Stimulated activated CD8-positive, alpha-beta memory T cell treated with anti-CD3 and anti-CD28 coated beads, Interleukin-4, amount 100 ng/mL, for 24 hours (primary cell): ENCODE measurements around the gene GRM1.

Experiments
- DNase-seq: peaks from one replicate; pipeline ENCODE4 v3.0.0-alpha.2; 2020; ENCODE audit warnings: low read depth

The GRM1 gene

DNA sequence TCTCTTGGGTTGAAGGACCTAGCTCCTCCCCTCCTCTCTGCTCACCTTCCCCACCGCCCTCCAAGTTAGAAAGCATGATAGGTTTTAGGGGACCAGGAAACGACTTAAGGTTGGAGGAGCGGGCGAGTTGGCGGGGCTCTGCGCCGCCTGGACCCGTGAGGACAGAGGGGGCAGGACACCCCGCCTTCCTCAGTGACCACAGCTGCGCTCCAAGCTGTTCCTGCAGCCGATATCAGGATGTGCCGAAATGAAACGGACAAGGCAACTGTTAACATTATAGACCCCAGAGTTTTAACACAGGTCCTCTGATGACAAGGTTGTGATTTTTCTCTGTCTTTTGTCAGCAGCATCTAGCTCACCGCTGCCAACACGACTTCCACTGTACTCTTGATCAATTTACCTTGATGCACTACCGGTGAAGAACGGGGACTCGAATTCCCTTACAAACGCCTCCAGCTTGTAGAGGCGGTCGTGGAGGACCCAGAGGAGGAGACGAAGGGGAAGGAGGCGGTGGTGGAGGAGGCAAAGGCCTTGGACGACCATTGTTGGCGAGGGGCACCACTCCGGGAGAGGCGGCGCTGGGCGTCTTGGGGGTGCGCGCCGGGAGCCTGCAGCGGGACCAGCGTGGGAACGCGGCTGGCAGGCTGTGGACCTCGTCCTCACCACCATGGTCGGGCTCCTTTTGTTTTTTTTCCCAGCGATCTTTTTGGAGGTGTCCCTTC is at the start of gene GRM1:
GRM1 (plus strand) TSS at position 212 of the 722 bp plus-strand sequence; CDS start at position 668, 456 bp downstream.
- DNase-seq, result no peak

GRCh38 chr6:146009338-146009737 is 19.5 kb upstream of the GRM1 start:
- no peak for DNase-seq

DNA sequence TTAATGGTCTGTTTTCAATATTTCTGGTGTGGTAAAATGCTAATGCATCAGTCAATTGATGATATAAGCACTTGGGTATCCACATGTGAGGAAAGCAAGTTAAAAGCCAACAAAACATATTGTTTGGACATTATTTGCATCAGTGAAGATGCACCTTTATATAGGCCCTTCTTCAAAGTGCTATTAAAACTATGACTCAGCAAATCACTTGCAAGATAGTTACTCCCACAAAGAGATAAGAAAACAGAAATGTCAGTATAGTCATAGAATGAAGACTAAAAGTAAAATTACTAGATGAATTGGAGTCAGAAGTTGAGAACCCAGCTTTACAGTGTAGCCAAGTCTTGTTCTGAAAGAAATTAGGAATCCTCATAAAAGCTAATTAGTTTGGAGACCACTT is 14.6 kb upstream of the GRM1 start:
- no peak for DNase-seq

GRCh38 chr6:146017672-146018071 is 11.2 kb upstream of the GRM1 start:
- no peak for DNase-seq

DNA sequence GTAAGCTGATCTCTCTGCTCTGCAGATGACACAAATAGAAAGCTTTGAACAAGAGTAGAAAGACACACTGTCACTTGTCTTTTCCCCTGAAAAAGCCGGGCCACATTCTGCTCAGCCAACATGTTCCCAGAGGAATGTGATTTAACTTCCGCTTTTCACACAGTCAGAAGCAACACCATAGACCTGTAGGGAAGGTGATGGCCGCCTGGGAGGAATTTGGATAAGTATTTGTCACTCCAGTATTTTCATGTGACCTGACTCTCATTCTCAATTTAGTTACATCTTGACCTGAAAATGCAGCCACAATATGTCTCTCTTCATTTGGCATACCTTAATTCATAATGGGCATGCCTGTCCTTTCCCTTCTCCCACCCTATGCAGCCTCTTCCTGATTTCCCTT is 2.0 kb upstream of the GRM1 start:
- DNase-seq, result no peak

DNA sequence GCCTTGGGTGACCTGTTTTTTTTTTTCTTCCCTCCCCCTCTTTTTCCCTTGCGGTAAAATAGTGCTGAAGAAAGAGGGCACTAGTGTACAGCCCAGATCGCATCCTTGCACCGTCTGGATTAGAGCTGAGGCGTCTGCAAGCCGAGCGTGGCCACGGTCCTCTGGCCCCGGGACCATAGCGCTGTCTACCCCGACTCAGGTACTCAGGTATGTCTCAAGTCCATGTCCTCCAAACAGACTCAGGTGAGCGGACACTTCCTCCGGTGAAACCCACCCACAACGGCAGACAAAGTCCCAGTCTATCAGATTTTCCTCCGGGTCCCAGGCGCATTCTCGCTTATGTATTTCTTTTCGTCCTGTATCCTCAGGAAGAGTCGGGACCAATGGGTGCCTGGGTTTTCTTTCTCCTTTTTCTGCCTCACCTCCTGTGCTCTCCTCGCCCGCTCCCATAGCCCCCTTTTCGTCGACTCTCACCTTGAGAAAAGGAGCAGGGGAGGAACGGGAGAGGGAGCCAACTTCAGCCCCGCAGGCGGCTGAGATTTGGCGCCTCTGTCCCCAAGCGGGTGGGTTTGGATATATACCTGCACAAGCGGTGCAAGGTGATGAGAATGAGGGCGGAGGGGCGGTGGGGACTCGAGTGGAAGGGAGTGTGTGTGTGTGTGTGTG is 1.1 kb upstream of the GRM1 start:
- DNase-seq, result no peak

GRCh38 chr6:146028252-146028795 is 538 bp upstream of the GRM1 start:
- DNase-seq, result peak; percentile 6

DNA sequence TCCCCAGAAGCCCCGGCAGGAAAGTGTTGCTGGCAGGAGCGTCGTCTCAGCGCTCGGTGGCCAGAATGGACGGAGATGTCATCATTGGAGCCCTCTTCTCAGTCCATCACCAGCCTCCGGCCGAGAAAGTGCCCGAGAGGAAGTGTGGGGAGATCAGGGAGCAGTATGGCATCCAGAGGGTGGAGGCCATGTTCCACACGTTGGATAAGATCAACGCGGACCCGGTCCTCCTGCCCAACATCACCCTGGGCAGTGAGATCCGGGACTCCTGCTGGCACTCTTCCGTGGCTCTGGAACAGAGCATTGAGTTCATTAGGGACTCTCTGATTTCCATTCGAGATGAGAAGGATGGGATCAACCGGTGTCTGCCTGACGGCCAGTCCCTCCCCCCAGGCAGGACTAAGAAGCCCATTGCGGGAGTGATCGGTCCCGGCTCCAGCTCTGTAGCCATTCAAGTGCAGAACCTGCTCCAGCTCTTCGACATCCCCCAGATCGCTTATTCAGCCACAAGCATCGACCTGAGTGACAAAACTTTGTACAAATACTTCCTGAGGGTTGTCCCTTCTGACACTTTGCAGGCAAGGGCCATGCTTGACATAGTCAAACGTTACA is 817 bp downstream of the GRM1 start:
- DNase-seq, result no peak

- DNase-seq, result no peak
Measured at GRCh38 chr6:146032387-146032786, 3.5 kb downstream of the GRM1 start.

GRCh38 chr6:146040360-146040759 is 11.5 kb downstream of the GRM1 start:
- no peak for DNase-seq

- no peak for DNase-seq
Measured at GRCh38 chr6:146041282-146041681, 12.4 kb downstream of the GRM1 start.

DNA sequence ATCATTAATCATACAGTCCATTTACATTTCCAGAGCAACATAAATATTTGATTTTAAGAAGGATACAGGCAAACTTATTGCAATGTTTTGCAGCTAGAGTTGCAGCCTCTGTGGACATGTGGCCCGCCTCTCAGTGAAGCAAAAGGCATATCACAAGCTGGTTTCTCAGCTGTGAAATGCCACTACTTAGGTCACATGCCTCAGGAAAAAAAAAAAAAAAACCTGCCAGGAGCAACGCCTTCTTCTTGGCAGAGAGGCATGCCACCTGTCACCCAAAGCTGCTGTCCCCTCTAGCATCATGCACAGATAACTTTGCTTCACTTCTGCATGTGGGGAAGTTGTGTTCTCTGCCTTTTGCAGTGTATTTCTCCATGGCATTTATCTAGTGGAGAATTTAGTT is 18.5 kb downstream of the GRM1 start:
- no peak for DNase-seq

GRCh38 chr6:146050168-146050567 is 21.3 kb downstream of the GRM1 start:
- no peak for DNase-seq

DNA sequence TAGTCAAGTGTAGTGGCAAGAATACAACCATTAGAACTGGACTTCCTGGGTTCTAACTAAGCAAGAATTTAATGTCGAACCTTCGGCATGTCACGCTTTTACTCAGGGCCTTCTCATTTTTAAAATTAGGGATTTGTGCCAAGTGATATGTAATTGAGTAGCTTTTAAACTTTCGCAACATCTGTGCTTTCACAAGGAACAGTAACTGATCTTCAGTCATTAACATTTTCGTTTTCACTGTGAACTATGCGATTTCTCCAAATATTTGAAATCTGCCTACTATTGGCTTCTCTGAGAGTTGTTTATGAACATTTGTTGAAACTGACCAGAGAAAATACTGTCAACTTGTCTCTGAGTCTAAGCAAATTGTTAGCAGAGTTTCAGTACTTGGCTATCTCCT is 27.6 kb downstream of the GRM1 start:
- DNase-seq, result no peak

GRCh38 chr6:146065690-146066089 is 36.8 kb downstream of the GRM1 start:
- no peak for DNase-seq

- DNase-seq, result no peak
Measured at GRCh38 chr6:146066506-146066905, 37.6 kb downstream of the GRM1 start.

GRCh38 chr6:146071781-146072180 is 42.9 kb downstream of the GRM1 start:
- no peak for DNase-seq

GRCh38 chr6:146077992-146078391 is 49.1 kb downstream of the GRM1 start:
- no peak for DNase-seq

DNA sequence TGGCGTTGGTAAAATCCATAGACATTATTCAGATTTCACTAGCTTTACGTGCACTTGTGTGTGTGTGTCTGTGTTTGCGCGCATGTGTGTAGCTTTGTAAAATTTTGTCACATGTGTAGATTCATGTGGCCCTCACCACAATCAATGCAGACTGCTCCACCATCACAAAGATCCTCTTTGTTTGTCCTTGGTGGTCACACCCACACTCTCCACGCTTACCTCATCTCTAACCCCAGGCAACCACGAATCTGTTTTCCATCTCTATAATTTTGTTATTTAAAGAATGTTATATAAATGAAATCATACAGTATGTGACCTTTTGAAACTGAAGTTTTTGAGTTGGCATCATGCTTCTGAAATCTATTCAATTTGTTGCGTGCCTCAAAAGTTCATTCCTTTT is 58.5 kb downstream of the GRM1 start:
- no peak for DNase-seq

- DNase-seq, result no peak
Measured at GRCh38 chr6:146090474-146090873, 61.6 kb downstream of the GRM1 start.

- DNase-seq, result no peak
Measured at GRCh38 chr6:146092961-146093686, 64.3 kb downstream of the GRM1 start.

DNA sequence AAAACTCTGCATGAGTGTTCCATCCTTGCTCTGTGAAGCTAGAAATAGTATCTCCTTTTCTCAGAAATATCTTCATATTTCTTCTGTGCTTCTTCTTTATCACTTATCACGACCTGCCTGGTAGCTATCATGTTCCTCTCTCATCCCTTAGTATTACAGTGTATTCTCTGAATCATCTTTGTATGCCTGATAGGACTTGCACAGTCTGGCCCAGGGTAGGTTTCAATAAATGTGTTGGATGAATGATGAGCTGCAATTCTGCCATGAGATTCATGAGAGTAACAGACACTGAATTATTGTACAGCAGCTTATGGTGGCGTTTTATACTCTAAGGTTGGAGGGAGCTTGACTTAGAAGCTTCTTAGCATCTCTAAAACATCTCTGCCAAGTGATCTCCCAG is 66.6 kb downstream of the GRM1 start:
- no peak for DNase-seq
